H9 (cell line): ENCODE data around the gene KMT2C. TPM values are rescaled to one million over a fixed set of nuclear protein-coding genes. Genes with fewer than 3 reads are reported as not detected.

ENCODE experiments used
- DNase-seq: peaks from one replicate; pipeline ENCODE4 v3.0.0-alpha.2; 2017
- H2AFZ ChIP-seq: one replicate; pipeline ENCODE4 v1.6.1; 2013; ENCODE audit warnings: mild to moderate bottlenecking, low read length, control low read depth, moderate library complexity
- H2AK5ac ChIP-seq: 2 replicates; pipeline ENCODE4 v1.6.1; 2013; ENCODE audit warnings: low read length, control low read depth, mixed read lengths; ENCODE audit not compliant: insufficient read length
- H2BK120ac ChIP-seq: one replicate; pipeline ENCODE4 v1.6.1; 2013; ENCODE audit warnings: low read depth, mild to moderate bottlenecking, low read length, control low read depth, inconsistent platforms; ENCODE audit not compliant: poor library complexity, severe bottlenecking
- H2BK12ac ChIP-seq: 2 replicates; pipeline ENCODE4 v1.6.1; 2013; ENCODE audit warnings: low read length, control low read depth, mixed read lengths, low read depth; ENCODE audit not compliant: insufficient read length
- H2BK15ac ChIP-seq: 2 replicates; pipeline ENCODE4 v1.6.1; 2013; ENCODE audit warnings: low read depth, low read length, control low read depth
- H2BK20ac ChIP-seq: one replicate; pipeline ENCODE4 v1.6.1; 2013; ENCODE audit warnings: low read depth, mild to moderate bottlenecking, low read length, control low read depth, inconsistent platforms; ENCODE audit not compliant: poor library complexity, severe bottlenecking
- H2BK5ac ChIP-seq: 2 replicates; pipeline ENCODE4 v1.6.1; 2013; ENCODE audit warnings: low read length, control low read depth, mixed read lengths; ENCODE audit not compliant: insufficient read length
- H3K14ac ChIP-seq: 2 replicates; pipeline ENCODE4 v1.6.1; 2013; ENCODE audit warnings: low read length, control low read depth; ENCODE audit not compliant: insufficient read depth
- H3K18ac ChIP-seq: 2 replicates; pipeline ENCODE4 v1.6.1; 2013; ENCODE audit warnings: low read depth, mild to moderate bottlenecking, mixed read lengths, low read length, control low read depth; ENCODE audit not compliant: insufficient read length
- H3K23ac ChIP-seq: 2 replicates; pipeline ENCODE4 v1.6.1; 2013; ENCODE audit warnings: low read length, control low read depth, mixed read lengths, low read depth; ENCODE audit not compliant: insufficient read length
- H3K23me2 ChIP-seq: 2 replicates; pipeline ENCODE4 v1.6.1; 2013; ENCODE audit warnings: low read depth, mild to moderate bottlenecking, mixed read lengths, low read length, control low read depth; ENCODE audit not compliant: insufficient read length, poor library complexity, severe bottlenecking
- H3K27ac ChIP-seq: 2 replicates; pipeline ENCODE4 v1.5.1; 2013; ENCODE audit warnings: low read length, control low read depth, mixed read lengths, low read depth; ENCODE audit not compliant: insufficient read length
- H3K27me3 ChIP-seq: 2 replicates; pipeline ENCODE4 v1.6.1; 2013; ENCODE audit warnings: low read length, control low read depth, inconsistent platforms; ENCODE audit not compliant: insufficient read depth
- H3K4ac ChIP-seq: 2 replicates; pipeline ENCODE4 v1.6.1; 2013; ENCODE audit warnings: low read depth, mild to moderate bottlenecking, control low read depth, inconsistent platforms, low read length, moderate library complexity
- H3K4me1 ChIP-seq: 2 replicates; pipeline ENCODE4 v1.6.1; 2013; ENCODE audit warnings: low read length, control low read depth, inconsistent platforms; ENCODE audit not compliant: insufficient read depth
- H3K4me2 ChIP-seq: 2 replicates; pipeline ENCODE4 v1.6.1; 2013; ENCODE audit warnings: low read length, control low read depth, mixed read lengths; ENCODE audit not compliant: insufficient read length, insufficient read depth
- H3K56ac ChIP-seq: 2 replicates; pipeline ENCODE4 v1.6.1; 2013; ENCODE audit warnings: low read depth, mild to moderate bottlenecking, mixed read lengths, low read length, control low read depth; ENCODE audit not compliant: insufficient read length
- H3K79me1 ChIP-seq: 2 replicates; pipeline ENCODE4 v1.6.1; 2013; ENCODE audit warnings: low read depth, mild to moderate bottlenecking, moderate library complexity, low read length, control low read depth, inconsistent platforms; ENCODE audit not compliant: insufficient read depth, poor library complexity, severe bottlenecking
- H3K79me2 ChIP-seq: 2 replicates; pipeline ENCODE4 v1.6.1; 2013; ENCODE audit warnings: low read length, control low read depth, inconsistent platforms; ENCODE audit not compliant: insufficient read depth
- H3K9ac ChIP-seq: 2 replicates; pipeline ENCODE4 v1.6.1; 2013; ENCODE audit warnings: low read length, control low read depth, mixed read lengths; ENCODE audit not compliant: insufficient read length; ENCODE audit errors: extremely low read depth
- H3K9me3 ChIP-seq: one replicate; pipeline ENCODE4 v1.6.1; 2013; ENCODE audit warnings: low read depth, low read length, inconsistent platforms; ENCODE audit not compliant: control insufficient read depth
- H3T11ph ChIP-seq: one replicate; pipeline ENCODE4 v1.6.1; 2013; ENCODE audit warnings: mild to moderate bottlenecking, low read length, control low read depth, inconsistent platforms
- H4K20me1 ChIP-seq: one replicate; pipeline ENCODE4 v1.6.1; 2013; ENCODE audit not compliant: control insufficient read depth, insufficient read length, insufficient read depth
- H4K5ac ChIP-seq: 2 replicates; pipeline ENCODE4 v1.6.1; 2013; ENCODE audit warnings: low read depth, mild to moderate bottlenecking, mixed read lengths, low read length, control low read depth; ENCODE audit not compliant: insufficient read length
- H4K8ac ChIP-seq: replicated peaks from 2 replicates; pipeline ENCODE4 v1.6.1; 2013; ENCODE audit warnings: low read length, control low read depth, mixed read lengths, low read depth; ENCODE audit not compliant: insufficient read length
- H4K91ac ChIP-seq: 2 replicates; pipeline ENCODE4 v1.6.1; 2013; ENCODE audit warnings: low read depth, mild to moderate bottlenecking, moderate library complexity, mixed read lengths, low read length, control low read depth; ENCODE audit not compliant: insufficient read length
- H3K27ac Mint-ChIP-seq, 3 experiments: 2 replicates in 2 of 3; 3 replicates in 1 of 3; pipeline ENCODE4 v1.8.0; 2020 to 2021; ENCODE audit warnings: mixed read lengths in 3 of 3, mild to moderate bottlenecking in 1 of 3, moderate library complexity in 1 of 3
- H3K27me3 Mint-ChIP-seq: 2 replicates; pipeline ENCODE4 v1.8.0; 2021; ENCODE audit warnings: low read depth, mild to moderate bottlenecking, moderate library complexity, mixed read lengths
- H3K36me3 Mint-ChIP-seq, 3 experiments: 2 replicates in 2 of 3; 3 replicates in 1 of 3; pipeline ENCODE4 v1.8.0; 2020 to 2021; ENCODE audit warnings: low read depth in 3 of 3, mixed read lengths in 3 of 3; ENCODE audit not compliant: insufficient read depth in 1 of 3
- H3K4me1 Mint-ChIP-seq, 2 experiments: 2 replicates each; pipeline ENCODE4 v1.8.0; 2020; ENCODE audit warnings: mixed read lengths in 2 of 2
- H3K4me3 Mint-ChIP-seq, 2 experiments: 2 replicates in 1 of 2; 3 replicates in 1 of 2; pipeline ENCODE4 v1.8.0; 2020 to 2021; ENCODE audit warnings: mild to moderate bottlenecking in 2 of 2, mixed read lengths in 2 of 2, moderate library complexity in 1 of 2
- H3K9me3 Mint-ChIP-seq, 2 experiments: 2 replicates in 1 of 2; 3 replicates in 1 of 2; pipeline ENCODE4 v1.8.0; 2020; ENCODE audit warnings: mild to moderate bottlenecking in 2 of 2, mixed read lengths in 2 of 2, moderate library complexity in 1 of 2
- WGBS: extraction: QIAGEN DNeasy Blood & Tissue Kit; methylation state at CpG from one replicate; pipeline ENCODE4 v1.1.7; 2013; ENCODE audit warnings: missing lambda C conversion rate, low lambda C conversion rate, mixed read lengths; ENCODE audit not compliant: insufficient read length; ENCODE audit errors: extremely low coverage; 5-methylcytosine and 5-hydroxymethylcytosine counted together
- total RNA-seq: library from RNA; stranded (reverse); gene quantifications from 2 replicates; pipeline ENCODE4 v1.2.1, GENCODE V29; 2021
- TF ChIP-seq, protein P1 (sequence below): fragments of 200-600 bp; sonication (generic); conservative IDR thresholded peaks from 3 replicates; pipeline ENCODE4 v1.8.0; 2021; ENCODE audit warnings: antibody characterized with exemption, mild to moderate bottlenecking

Gene KMT2C
- total RNA-seq, 1 experiment from 2014 or later = 32.2 TPM

DNA sequence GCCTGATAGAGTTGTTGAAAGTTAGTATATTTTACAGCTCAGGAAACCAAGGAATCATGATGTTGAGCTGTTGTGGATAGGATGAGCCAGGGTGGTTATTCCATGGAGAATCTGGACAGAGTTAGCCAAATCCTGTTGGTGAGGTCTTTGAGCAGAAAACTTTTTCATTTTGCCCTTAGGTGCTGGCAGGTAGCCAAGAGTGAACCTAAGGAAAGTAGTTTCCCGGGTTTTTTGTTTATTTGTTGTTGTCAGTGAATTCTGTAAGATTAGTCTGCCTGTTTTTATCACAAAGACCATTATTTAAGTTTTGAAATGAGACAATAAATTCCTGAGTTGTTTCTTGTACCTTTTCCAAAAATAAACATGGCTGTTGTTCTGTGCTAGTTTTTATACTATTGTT lies 349.3 kb downstream of the KMT2C start:
- Histone ChIP-seq H4K91ac (no peak overlapping the region), H3K23ac (no peak overlapping the region), H3K27ac (no peak overlapping the region), H4K5ac (no peak overlapping the region), H3K79me2 (no peaks in the 10 kb centered on the region; the same call in 1 of the 2 replicates), H2BK15ac (no peak overlapping the region), H2BK12ac (no peak overlapping the region), H3K9ac (no peak overlapping the region), H3K18ac (no peak overlapping the region), H2BK20ac (no peak overlapping the region), H3K79me1 (no peaks in the 10 kb centered on the region), H3K4me1 (no peaks in the 10 kb centered on the region; the same call in 1 of the 2 replicates), H3K14ac (no peak overlapping the region), H3K27me3 (no peaks in the 10 kb centered on the region), H4K20me1 (no peaks in the 10 kb centered on the region), H3K23me2 (no peaks in the 10 kb centered on the region), H3K56ac (no peak overlapping the region), H4K8ac (no peak overlapping the region), H2AFZ (no peak overlapping the region), H3K4me2 (no peak overlapping the region), H2BK120ac (no peak overlapping the region), H3K9me3 (peaks cover 6% of the 10 kb centered on the region), H2AK5ac (no peak overlapping the region), H3T11ph (no peak overlapping the region), H3K4ac (no peak overlapping the region), H2BK5ac (no peak overlapping the region)
- H3K27ac Mint-ChIP-seq = no peak overlapping the region
- no peaks in the 10 kb centered on the region for H3K27me3 Mint-ChIP-seq
- TF ChIP-seq, protein P1, sequence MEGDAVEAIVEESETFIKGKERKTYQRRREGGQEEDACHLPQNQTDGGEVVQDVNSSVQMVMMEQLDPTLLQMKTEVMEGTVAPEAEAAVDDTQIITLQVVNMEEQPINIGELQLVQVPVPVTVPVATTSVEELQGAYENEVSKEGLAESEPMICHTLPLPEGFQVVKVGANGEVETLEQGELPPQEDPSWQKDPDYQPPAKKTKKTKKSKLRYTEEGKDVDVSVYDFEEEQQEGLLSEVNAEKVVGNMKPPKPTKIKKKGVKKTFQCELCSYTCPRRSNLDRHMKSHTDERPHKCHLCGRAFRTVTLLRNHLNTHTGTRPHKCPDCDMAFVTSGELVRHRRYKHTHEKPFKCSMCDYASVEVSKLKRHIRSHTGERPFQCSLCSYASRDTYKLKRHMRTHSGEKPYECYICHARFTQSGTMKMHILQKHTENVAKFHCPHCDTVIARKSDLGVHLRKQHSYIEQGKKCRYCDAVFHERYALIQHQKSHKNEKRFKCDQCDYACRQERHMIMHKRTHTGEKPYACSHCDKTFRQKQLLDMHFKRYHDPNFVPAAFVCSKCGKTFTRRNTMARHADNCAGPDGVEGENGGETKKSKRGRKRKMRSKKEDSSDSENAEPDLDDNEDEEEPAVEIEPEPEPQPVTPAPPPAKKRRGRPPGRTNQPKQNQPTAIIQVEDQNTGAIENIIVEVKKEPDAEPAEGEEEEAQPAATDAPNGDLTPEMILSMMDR = no peak
- no peak overlapping the region for H3K4me3 Mint-ChIP-seq
- no CpG with 5 or more reads among the region's 1 CpG for WGBS
- peaks cover 22 to 33% of the 10 kb centered on the region in 2 experiments for H3K4me1 Mint-ChIP-seq
- peaks cover 15 to 17% of the 10 kb centered on the region in 2 experiments for H3K9me3 Mint-ChIP-seq
- peaks cover 15 to 18% (median 17%) of the 10 kb centered on the region in 3 experiments for H3K36me3 Mint-ChIP-seq
- no peak for DNase-seq
